ENCODE results near the gene LMAN1L.
A peak's percentile ranks its signal among the peaks of the same experiment; 100 is the strongest.

DNA sequence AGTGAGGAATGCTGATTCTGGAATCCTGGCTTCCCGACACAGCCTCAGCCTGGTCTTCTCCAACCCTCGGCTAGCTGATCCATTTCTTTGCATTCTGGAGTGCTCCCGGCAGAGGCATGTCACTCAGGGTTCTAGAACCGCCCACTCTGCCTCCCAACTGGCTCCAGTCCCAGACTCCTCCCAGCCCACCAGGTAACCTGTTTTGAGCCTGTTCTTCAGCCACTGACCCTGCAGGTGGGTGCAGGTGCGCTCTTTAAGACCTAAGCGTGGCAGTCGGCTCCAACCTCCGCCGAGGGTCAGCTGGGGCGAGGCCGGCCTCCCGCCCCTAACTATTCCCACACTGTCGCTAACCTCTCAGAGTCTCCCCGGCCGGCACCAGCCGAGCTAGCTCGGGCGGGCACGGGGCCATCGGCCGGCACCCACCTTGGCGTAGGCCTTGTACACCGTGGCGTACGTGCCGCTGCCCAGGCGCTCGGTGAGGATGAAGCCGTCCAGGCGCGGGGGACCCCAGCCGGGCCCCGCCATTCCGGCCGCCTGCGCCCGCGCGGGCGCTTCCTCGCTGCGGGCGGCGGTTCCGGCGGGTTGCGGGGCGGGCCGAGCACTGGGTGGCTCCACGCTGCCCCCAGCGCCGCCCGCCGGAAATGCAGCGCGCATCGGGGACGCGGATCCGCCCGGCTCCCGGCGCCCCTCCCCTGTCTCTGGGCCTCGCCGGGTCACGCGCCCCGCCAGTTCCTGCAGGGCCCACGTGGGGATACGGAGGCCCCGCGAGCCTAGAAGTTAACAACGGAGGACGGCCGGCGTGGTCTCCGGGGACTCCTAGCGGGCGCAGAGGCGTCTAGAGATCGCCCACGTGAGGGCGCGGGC lies 30.2 kb downstream of the LMAN1L start, which contains the start of gene ULK3:
- TF ChIP-seq, protein P1, sequence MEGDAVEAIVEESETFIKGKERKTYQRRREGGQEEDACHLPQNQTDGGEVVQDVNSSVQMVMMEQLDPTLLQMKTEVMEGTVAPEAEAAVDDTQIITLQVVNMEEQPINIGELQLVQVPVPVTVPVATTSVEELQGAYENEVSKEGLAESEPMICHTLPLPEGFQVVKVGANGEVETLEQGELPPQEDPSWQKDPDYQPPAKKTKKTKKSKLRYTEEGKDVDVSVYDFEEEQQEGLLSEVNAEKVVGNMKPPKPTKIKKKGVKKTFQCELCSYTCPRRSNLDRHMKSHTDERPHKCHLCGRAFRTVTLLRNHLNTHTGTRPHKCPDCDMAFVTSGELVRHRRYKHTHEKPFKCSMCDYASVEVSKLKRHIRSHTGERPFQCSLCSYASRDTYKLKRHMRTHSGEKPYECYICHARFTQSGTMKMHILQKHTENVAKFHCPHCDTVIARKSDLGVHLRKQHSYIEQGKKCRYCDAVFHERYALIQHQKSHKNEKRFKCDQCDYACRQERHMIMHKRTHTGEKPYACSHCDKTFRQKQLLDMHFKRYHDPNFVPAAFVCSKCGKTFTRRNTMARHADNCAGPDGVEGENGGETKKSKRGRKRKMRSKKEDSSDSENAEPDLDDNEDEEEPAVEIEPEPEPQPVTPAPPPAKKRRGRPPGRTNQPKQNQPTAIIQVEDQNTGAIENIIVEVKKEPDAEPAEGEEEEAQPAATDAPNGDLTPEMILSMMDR (IDR thresholded peaks at IDR 0.05): peak; percentile 88 to 97 (median 96)
- peak; percentile 14 to 81 for TF ChIP-seq EP300 (IDR thresholded peaks at IDR 0.05)
- TF ChIP-seq POLR2A (IDR thresholded peaks at IDR 0.05): peak; percentile 53 to 72

Measured in tibial nerve (tissue), 4 donors.